ENCODE data around the gene OR4D1. TPM values are rescaled to one million over a fixed set of nuclear protein-coding genes. Genes with fewer than 3 reads are reported as not detected.

The OR4D1 gene
- total RNA-seq, 1 donor from 2014 or later: not detected

- Histone ChIP-seq H3K27me3 (no peaks in the 10 kb centered on the region), H3K9me3 (no peaks in the 10 kb centered on the region), H3K27ac (no peak overlapping the region), H3K36me3 (no peaks in the 10 kb centered on the region), H3K4me1 (no peaks in the 10 kb centered on the region), H3K4me3 (no peak overlapping the region)
- TF ChIP-seq POLR2A (IDR thresholded peaks at IDR 0.05) (no peak), POLR2AphosphoS5 (IDR thresholded peaks at IDR 0.05; ENCODE audit: insufficient read depth in 1 of 2, low read depth in 1 of 2) (no peak)
- TF ChIP-seq, protein P1, sequence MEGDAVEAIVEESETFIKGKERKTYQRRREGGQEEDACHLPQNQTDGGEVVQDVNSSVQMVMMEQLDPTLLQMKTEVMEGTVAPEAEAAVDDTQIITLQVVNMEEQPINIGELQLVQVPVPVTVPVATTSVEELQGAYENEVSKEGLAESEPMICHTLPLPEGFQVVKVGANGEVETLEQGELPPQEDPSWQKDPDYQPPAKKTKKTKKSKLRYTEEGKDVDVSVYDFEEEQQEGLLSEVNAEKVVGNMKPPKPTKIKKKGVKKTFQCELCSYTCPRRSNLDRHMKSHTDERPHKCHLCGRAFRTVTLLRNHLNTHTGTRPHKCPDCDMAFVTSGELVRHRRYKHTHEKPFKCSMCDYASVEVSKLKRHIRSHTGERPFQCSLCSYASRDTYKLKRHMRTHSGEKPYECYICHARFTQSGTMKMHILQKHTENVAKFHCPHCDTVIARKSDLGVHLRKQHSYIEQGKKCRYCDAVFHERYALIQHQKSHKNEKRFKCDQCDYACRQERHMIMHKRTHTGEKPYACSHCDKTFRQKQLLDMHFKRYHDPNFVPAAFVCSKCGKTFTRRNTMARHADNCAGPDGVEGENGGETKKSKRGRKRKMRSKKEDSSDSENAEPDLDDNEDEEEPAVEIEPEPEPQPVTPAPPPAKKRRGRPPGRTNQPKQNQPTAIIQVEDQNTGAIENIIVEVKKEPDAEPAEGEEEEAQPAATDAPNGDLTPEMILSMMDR (IDR thresholded peaks at IDR 0.05): no peak
- DNase-seq (ENCODE audit: extremely low spot score in 2 of 2): no peak
- intact Hi-C loops (cut with DNase I): no loop called here
Observed at GRCh38 chr17:58195518-58196123, 47.4 kb downstream of the OR4D1 start.

- intact Hi-C loops (cut with DNase I): no loop called here
- no peaks in the 10 kb centered on the region for H3K4me1 ChIP-seq
- no peaks in the 10 kb centered on the region for H3K36me3 ChIP-seq
- no peak overlapping the region for H3K27ac ChIP-seq
- H3K27me3 ChIP-seq: no peaks in the 10 kb centered on the region
- no peaks in the 10 kb centered on the region for H3K9me3 ChIP-seq
- DNase-seq (ENCODE audit: extremely low spot score in 2 of 2): no peak
- TF ChIP-seq POLR2A (IDR thresholded peaks at IDR 0.05) (no peak), POLR2AphosphoS5 (IDR thresholded peaks at IDR 0.05; ENCODE audit: insufficient read depth in 1 of 2, low read depth in 1 of 2) (no peak)
- H3K4me3 ChIP-seq: no peak overlapping the region
Observed at GRCh38 chr17:58196610-58197009, 48.4 kb downstream of the OR4D1 start.

GRCh38 chr17:58200024-58200633, 51.9 kb downstream of the OR4D1 start:
- H3K27ac ChIP-seq: no peak overlapping the region
- H3K27me3 ChIP-seq: no peaks in the 10 kb centered on the region
- H3K4me1 ChIP-seq: no peaks in the 10 kb centered on the region
- TF ChIP-seq, protein P1 (IDR thresholded peaks at IDR 0.05): no peak
- TF ChIP-seq POLR2A (IDR thresholded peaks at IDR 0.05) (no peak), POLR2AphosphoS5 (IDR thresholded peaks at IDR 0.05; ENCODE audit: insufficient read depth in 1 of 2, low read depth in 1 of 2) (no peak)
- DNase-seq (ENCODE audit: extremely low spot score in 2 of 2): no peak
- H3K4me3 ChIP-seq: no peak overlapping the region
- no peaks in the 10 kb centered on the region for H3K9me3 ChIP-seq
- peaks cover 0 to 2% of the 10 kb centered on the region in 2 donors for H3K36me3 ChIP-seq
- intact Hi-C loops (cut with DNase I): no loop called here

- no peak for DNase-seq (ENCODE audit: extremely low spot score in 2 of 2)
- intact Hi-C loops (cut with DNase I): no loop called here
- H3K4me3 ChIP-seq: no peak overlapping the region
- H3K4me1 ChIP-seq: no peaks in the 10 kb centered on the region
- no peaks in the 10 kb centered on the region for H3K27me3 ChIP-seq
- TF ChIP-seq, protein P1 (IDR thresholded peaks at IDR 0.05): no peak
- TF ChIP-seq POLR2AphosphoS5 (IDR thresholded peaks at IDR 0.05; ENCODE audit: insufficient read depth in 1 of 2, low read depth in 1 of 2): no peak
- TF ChIP-seq POLR2A (IDR thresholded peaks at IDR 0.05): no peak
- no peak overlapping the region for H3K27ac ChIP-seq
- peaks cover 0 to 23% of the 10 kb centered on the region in 2 donors for H3K36me3 ChIP-seq
- no peaks in the 10 kb centered on the region for H3K9me3 ChIP-seq
Observed at GRCh38 chr17:58202859-58203258, 54.7 kb downstream of the OR4D1 start.

DNA sequence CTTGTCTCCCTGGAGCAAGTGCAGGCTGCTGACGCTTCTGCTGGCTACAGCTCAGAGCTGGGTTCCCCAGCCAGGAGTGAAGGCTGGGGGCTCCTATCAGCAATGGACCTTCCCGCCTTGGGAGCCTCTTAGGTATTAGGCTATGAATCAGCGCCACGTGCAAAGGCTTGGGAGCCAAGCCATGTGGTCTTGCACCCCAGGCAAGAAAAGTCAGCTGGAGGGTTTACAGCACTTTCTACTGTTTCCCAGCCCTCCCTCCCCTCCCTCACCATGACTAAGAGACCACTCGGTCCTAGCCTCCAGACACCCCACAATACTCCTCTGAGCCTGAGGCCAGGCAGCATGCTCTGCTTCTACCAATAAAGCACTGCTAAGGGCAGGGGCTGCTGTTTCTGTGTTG, 56.6 kb downstream of the OR4D1 start:
- Histone ChIP-seq H3K9me3 (no peaks in the 10 kb centered on the region), H3K4me3 (no peak overlapping the region), H3K4me1 (no peaks in the 10 kb centered on the region), H3K27ac (no peak overlapping the region), H3K36me3 (peaks cover 0 to 30% of the 10 kb centered on the region in 2 donors), H3K27me3 (no peaks in the 10 kb centered on the region)
- no peak for DNase-seq (ENCODE audit: extremely low spot score in 2 of 2)
- TF ChIP-seq POLR2A (IDR thresholded peaks at IDR 0.05): no peak
- no peak for TF ChIP-seq POLR2AphosphoS5 (IDR thresholded peaks at IDR 0.05; ENCODE audit: insufficient read depth in 1 of 2, low read depth in 1 of 2)
- TF ChIP-seq, protein P1 (IDR thresholded peaks at IDR 0.05): no peak
- intact Hi-C loops (cut with DNase I): no loop called here

Data from vagina (tissue), 2 donors.